ENCODE results near the gene CD36.

GRCh38 chr7:80662252-80662651, 23.8 kb downstream of the CD36 start:
- TF ChIP-seq CTCF (IDR thresholded peaks at IDR 0.05) (no peak), POLR2A (IDR thresholded peaks at IDR 0.05) (no peak)

All from body of pancreas (tissue), 4 donors.